ENCODE results near the gene SVOPL. TPM values are rescaled to one million over a fixed set of nuclear protein-coding genes. Genes with fewer than 3 reads are reported as not detected.

SVOPL gene
- total RNA-seq, 1 experiment from 2014 or later, result 1.1 TPM

- no peak overlapping the region for H3K14ac ChIP-seq (ENCODE audit: insufficient read depth, low read length)
- H3K79me1 ChIP-seq (ENCODE audit: insufficient read depth, low read depth, low read length, poor library complexity, severe bottlenecking), result no peaks in the 10 kb centered on the region
- H3K27ac Mint-ChIP-seq, result no peak overlapping the region
- no peak for DNase-seq
- no peak overlapping the region for H3K27ac ChIP-seq (ENCODE audit: insufficient read length, low read depth, low read length)
- no peak overlapping the region for H2BK15ac ChIP-seq (ENCODE audit: low read depth, low read length)
- H4K5ac ChIP-seq (ENCODE audit: insufficient read length, low read depth, low read length), result no peak overlapping the region
- peaks cover 2 to 13% of the 10 kb centered on the region in 2 experiments; a peak in 2 of 5 replicates for H3K9me3 Mint-ChIP-seq
- H3K9me3 ChIP-seq (ENCODE audit: control insufficient read depth, low read depth, low read length), result no peaks in the 10 kb centered on the region
- H2BK12ac ChIP-seq (ENCODE audit: insufficient read length, low read depth, low read length), result no peak overlapping the region
- H3K4ac ChIP-seq (ENCODE audit: low read depth, low read length), result no peak overlapping the region
- H4K91ac ChIP-seq (ENCODE audit: insufficient read length, low read depth, low read length), result no peak overlapping the region
- no peak overlapping the region for H3K56ac ChIP-seq (ENCODE audit: insufficient read length, low read depth, low read length)
- no peak overlapping the region for H2BK20ac ChIP-seq (ENCODE audit: low read depth, low read length, poor library complexity, severe bottlenecking)
- H3K27me3 ChIP-seq (ENCODE audit: insufficient read depth, low read length), result no peaks in the 10 kb centered on the region
- H4K8ac ChIP-seq (replicated peaks; ENCODE audit: insufficient read length, low read depth, low read length), result no peak overlapping the region
- H3K23ac ChIP-seq (ENCODE audit: insufficient read length, low read depth, low read length), result no peak overlapping the region
- no peaks in the 10 kb centered on the region for H4K20me1 ChIP-seq (ENCODE audit: control insufficient read depth, insufficient read depth, insufficient read length)
- no peak overlapping the region for H3K9ac ChIP-seq (ENCODE audit: extremely low read depth, insufficient read length, low read length)
- H3K4me1 Mint-ChIP-seq, result no peaks in the 10 kb centered on the region
- no peak for TF ChIP-seq CTCF (conservative IDR thresholded peaks at IDR 0.05)
- H3T11ph ChIP-seq (ENCODE audit: low read length), result no peak overlapping the region
- no CpG with 5 or more reads among the region's 8 CpGs for WGBS (ENCODE audit: extremely low coverage, insufficient read length, low lambda C conversion rate)
- no peaks in the 10 kb centered on the region for H3K23me2 ChIP-seq (ENCODE audit: insufficient read length, low read depth, low read length, poor library complexity, severe bottlenecking)
- no peaks in the 10 kb centered on the region for H3K79me2 ChIP-seq (ENCODE audit: insufficient read depth, low read length)
- no peak overlapping the region for H3K4me3 Mint-ChIP-seq
- H3K4me1 ChIP-seq (ENCODE audit: insufficient read depth, low read length), result no peaks in the 10 kb centered on the region
- H2AK5ac ChIP-seq (ENCODE audit: insufficient read length, low read length), result no peak overlapping the region
- no peak overlapping the region for H3K18ac ChIP-seq (ENCODE audit: insufficient read length, low read depth, low read length)
- H2AFZ ChIP-seq (ENCODE audit: low read length), result no peak overlapping the region
- H3K4me2 ChIP-seq (ENCODE audit: insufficient read depth, insufficient read length, low read length), result no peak overlapping the region
- H3K36me3 Mint-ChIP-seq (ENCODE audit: insufficient read depth in 1 of 3, low read depth in 3 of 3), result peaks cover 2 to 14% (median 12%) of the 10 kb centered on the region in 3 experiments; a peak in 5 of 7 replicates
- no peak overlapping the region for H2BK120ac ChIP-seq (ENCODE audit: low read depth, low read length, poor library complexity, severe bottlenecking)
- no peak overlapping the region for H2BK5ac ChIP-seq (ENCODE audit: insufficient read length, low read length)
- H3K27me3 Mint-ChIP-seq (ENCODE audit: low read depth), result no peaks in the 10 kb centered on the region
Observed at GRCh38 chr7:138603549-138604318, 97.4 kb downstream of the SVOPL start.
